GM12878 (cell line): Measurements from ENCODE around the gene MYLK3. TPM values are rescaled to one million over a fixed set of nuclear protein-coding genes. Genes with fewer than 3 reads are reported as not detected.

ENCODE experiments used
- ATAC-seq: fragments of 200-7000 bp; cut with Tn5 transposase; 3 replicates; pipeline ENCODE4 v1.9.1; 2020; ENCODE audit warnings: mild to moderate bottlenecking, moderate library complexity
- BruUV-seq: library from RNA; stranded (reverse); fragments of 400-500 nt; replicated peaks from 2 replicates; lab custom pipeline; 2021; lab: Mats Ljungman, UMichigan
- CTCF ChIA-PET: fragments of 300-600 bp; sonication (Branson Sonifier 250); formaldehyde crosslinking; extraction: SDS; loops from one replicate; lab custom pipeline; 2021; ENCODE audit warnings: inconsistent platforms; lab: Yijun Ruan, JAX
- POLR2A ChIA-PET: fragments of 350-600 bp; formaldehyde crosslinking; extraction: SDS; loops from one replicate; lab custom pipeline; 2021; ENCODE audit warnings: inconsistent platforms; lab: Charles Lee
- RAD21 ChIA-PET: fragments of 300-600 bp; sonication (Branson Sonifier 250); formaldehyde crosslinking; loops from one replicate; lab custom pipeline; 2023; ENCODE audit warnings: antibody characterized with exemption; ENCODE audit not compliant: unreplicated experiment; lab: Charles Lee
- SMC1A ChIA-PET: fragments of 300-600 bp; sonication (Branson Sonifier 250); formaldehyde crosslinking; loops from one replicate; lab custom pipeline; 2023; ENCODE audit not compliant: unreplicated experiment, uncharacterized antibody; lab: Charles Lee
- DNase-seq: peaks from one replicate; pipeline ENCODE4 v3.0.0-alpha.2; 2011; ENCODE audit warnings: low read depth, low spot score
- FAIRE-seq: peaks from 3 replicates; lab custom pipeline; 2011; peaks lifted over from hg19 to GRCh38; lab: Jason Lieb, UNC
- H2AFZ ChIP-seq: 2 replicates; pipeline ENCODE4 v1.6.0; 2011; ENCODE audit warnings: low read depth, low read length, control low read depth; ENCODE audit not compliant: control insufficient read depth
- H3K27ac ChIP-seq: 2 replicates; pipeline ENCODE4 v1.5.1; 2011; ENCODE audit warnings: control low read depth; ENCODE audit not compliant: control insufficient read depth, insufficient read depth
- H3K27me3 ChIP-seq, 2 experiments: replicated peaks in 1 of 2; 2 replicates each; pipeline versions ENCODE4 v1.6.0 to v1.6.1; 2011; ENCODE audit warnings: low read length in 1 of 2; ENCODE audit not compliant: control insufficient read depth in 2 of 2, insufficient read depth in 2 of 2
- H3K36me3 ChIP-seq, 2 experiments: 2 replicates each; pipeline ENCODE4 v1.5.1; 2011; ENCODE audit warnings: low read length in 1 of 2; ENCODE audit not compliant: control insufficient read depth in 2 of 2, insufficient read depth in 2 of 2
- H3K4me1 ChIP-seq: 2 replicates; pipeline ENCODE4 v1.6.1; 2011; ENCODE audit warnings: mild to moderate bottlenecking, low read length, moderate library complexity, mixed read lengths; ENCODE audit not compliant: control insufficient read depth, insufficient read depth
- H3K4me2 ChIP-seq: 2 replicates; pipeline ENCODE4 v1.6.0; 2011; ENCODE audit warnings: control low read depth; ENCODE audit not compliant: control insufficient read depth, insufficient read depth
- H3K4me3 ChIP-seq: fragments of 200-600 bp; sonication (generic); 2 replicates; pipeline ENCODE4 v1.5.1; 2016
- H3K79me2 ChIP-seq: 2 replicates; pipeline ENCODE4 v1.6.0; 2011; ENCODE audit warnings: low read length; ENCODE audit not compliant: control insufficient read depth, insufficient read depth
- H3K9ac ChIP-seq: 2 replicates; pipeline ENCODE4 v1.8.0; 2011; ENCODE audit warnings: low read length, control low read depth, mixed read lengths; ENCODE audit not compliant: control insufficient read depth, insufficient read depth
- H3K9me3 ChIP-seq: replicated peaks from 3 replicates; pipeline ENCODE4 v1.5.1; 2011; ENCODE audit warnings: mild to moderate bottlenecking, low read length; ENCODE audit not compliant: control insufficient read depth, insufficient read depth
- H4K20me1 ChIP-seq: 2 replicates; pipeline ENCODE4 v1.6.0; 2011; ENCODE audit not compliant: control insufficient read depth, insufficient read depth
- BCL11A ChIP-seq: IDR thresholded peaks from 2 replicates; pipeline ENCODE4 v1.6.1; 2011; ENCODE audit warnings: low read depth, low read length
- CBFB ChIP-seq: IDR thresholded peaks from 2 replicates; pipeline ENCODE4 v1.6.1; 2016; ENCODE audit warnings: antibody characterized with exemption, low read depth
- CBX3 ChIP-seq: fragments of 200-600 bp; sonication (generic); IDR thresholded peaks from 2 replicates; pipeline ENCODE4 v1.6.1; 2016; ENCODE audit warnings: low read depth, borderline replicate concordance
- CEBPB ChIP-seq, 2 experiments: fragments of 150-350 bp in 1 of 2; IDR thresholded peaks; 2 replicates each; pipeline ENCODE4 v1.6.1; 2012 to 2014; ENCODE audit warnings: low read depth in 2 of 2, low read length in 2 of 2, borderline replicate concordance in 1 of 2, inconsistent platforms in 1 of 2
- JUNB ChIP-seq: IDR thresholded peaks from 2 replicates; pipeline ENCODE4 v1.6.1; 2016; ENCODE audit warnings: antibody characterized with exemption, mild to moderate bottlenecking
- MEF2A ChIP-seq: IDR thresholded peaks from 2 replicates; pipeline ENCODE4 v1.6.1; 2011; ENCODE audit warnings: low read depth, mild to moderate bottlenecking, low read length, moderate library complexity; ENCODE audit not compliant: insufficient read depth
- MXI1 ChIP-seq: fragments of 150-350 bp; IDR thresholded peaks from 2 replicates; pipeline ENCODE4 v1.6.1; 2011; ENCODE audit warnings: low read depth, mild to moderate bottlenecking, inconsistent platforms, low read length, improper control_type of control experiment
- NFIC ChIP-seq: IDR thresholded peaks from 2 replicates; pipeline ENCODE4 v1.6.1; 2012; ENCODE audit warnings: low read depth, mild to moderate bottlenecking, inconsistent platforms, low read length, moderate library complexity
- PAX5 ChIP-seq: IDR thresholded peaks from 2 replicates; pipeline ENCODE4 v1.6.1; 2011; ENCODE audit warnings: low read depth, low read length, borderline replicate concordance
- PAX8 ChIP-seq: fragments of 450-650 bp; IDR thresholded peaks from 2 replicates; pipeline ENCODE4 v1.6.1; 2017; ENCODE audit warnings: mild to moderate bottlenecking, moderate library complexity
- POLR2AphosphoS2 ChIP-seq: IDR thresholded peaks from 2 replicates; pipeline ENCODE4 v1.6.1; 2011; ENCODE audit warnings: low read depth, mild to moderate bottlenecking, low read length, improper control_type of control experiment, moderate library complexity
- TCF7 ChIP-seq: IDR thresholded peaks from 2 replicates; pipeline ENCODE4 v1.6.1; 2014; ENCODE audit warnings: antibody characterized with exemption, borderline replicate concordance
- ZNF217 ChIP-seq: fragments of 450-650 bp; IDR thresholded peaks from 2 replicates; pipeline ENCODE4 v1.6.1; 2017; ENCODE audit warnings: antibody characterized with exemption, mild to moderate bottlenecking
- WGBS: methylation state at CpG from one replicate; pipeline ENCODE4 v1.1.6; 2016; ENCODE audit warnings: low lambda C conversion rate; ENCODE audit not compliant: insufficient replicate concordance, insufficient coverage; ENCODE audit errors: missing lambda C conversion rate; 5-methylcytosine and 5-hydroxymethylcytosine counted together
- in situ Hi-C: fragments of 300-500 bp; cut with MboI; formaldehyde crosslinking; loops from 9 replicates; pipeline ENCODE4 v1.14.3; 2018; ENCODE audit warnings: mixed read lengths
- intact Hi-C: fragments of 100-400 bp; cut with micrococcal nuclease; formaldehyde crosslinking; loops from one replicate; pipeline ENCODE4 v1.14.2; 2022; ENCODE audit not compliant: unreplicated experiment
- polyA plus RNA-seq, 11 experiments: library from polyadenylated mRNA; depleted of rRNA in 4 of 11; unstranded in 6 of 11; stranded (reverse) in 5 of 11; fragments of >200 nt; fragmentation: Nextera tagmentation in 4 of 11; fragmentation: Illumina TruSeq in 1 of 11; extraction: Ambion mirVana in 4 of 11; extraction: Trizol in 1 of 11; gene quantifications; 1 replicate in 1 of 11; 2 replicates in 10 of 11; pipeline versions ENCODE4 v1.2.1 to v1.2.3, GENCODE V29; 2011 to 2016; ENCODE audit warnings: inconsistent platforms in 2 of 11, missing spikeins in 2 of 11, low read depth in 1 of 11
- total RNA-seq, 4 experiments: library from RNA; depleted of rRNA in 3 of 4; stranded (reverse); fragments of >200 nt in 3 of 4; fragmentation: Illumina TruSeq in 1 of 4; extraction: Trizol in 1 of 4; gene quantifications; 2 replicates each; pipeline versions ENCODE4 v1.2.1 to v1.2.3, GENCODE V29; 2013 to 2021
- TF ChIP-seq, protein P1 (sequence below): fragments of 450-650 bp; formaldehyde crosslinking; IDR thresholded peaks from 2 replicates; pipeline ENCODE4 v1.5.0; 2022; ENCODE audit warnings: mild to moderate bottlenecking, missing genetic modification characterization
- TF ChIP-seq, protein P2 (sequence below): fragments of 450-650 bp; IDR thresholded peaks from 2 replicates; pipeline ENCODE4 v1.6.1; 2018; ENCODE audit warnings: borderline replicate concordance, mild to moderate bottlenecking; ENCODE audit not compliant: partially characterized antibody

Gene MYLK3
- total and polyA plus RNA-seq, 10 of the 15 experiments (the other 5 are each of a cell fraction or from before 2014, with no cell fraction given) = 0.02 to 0.46 (median 0.17) TPM

DNA sequence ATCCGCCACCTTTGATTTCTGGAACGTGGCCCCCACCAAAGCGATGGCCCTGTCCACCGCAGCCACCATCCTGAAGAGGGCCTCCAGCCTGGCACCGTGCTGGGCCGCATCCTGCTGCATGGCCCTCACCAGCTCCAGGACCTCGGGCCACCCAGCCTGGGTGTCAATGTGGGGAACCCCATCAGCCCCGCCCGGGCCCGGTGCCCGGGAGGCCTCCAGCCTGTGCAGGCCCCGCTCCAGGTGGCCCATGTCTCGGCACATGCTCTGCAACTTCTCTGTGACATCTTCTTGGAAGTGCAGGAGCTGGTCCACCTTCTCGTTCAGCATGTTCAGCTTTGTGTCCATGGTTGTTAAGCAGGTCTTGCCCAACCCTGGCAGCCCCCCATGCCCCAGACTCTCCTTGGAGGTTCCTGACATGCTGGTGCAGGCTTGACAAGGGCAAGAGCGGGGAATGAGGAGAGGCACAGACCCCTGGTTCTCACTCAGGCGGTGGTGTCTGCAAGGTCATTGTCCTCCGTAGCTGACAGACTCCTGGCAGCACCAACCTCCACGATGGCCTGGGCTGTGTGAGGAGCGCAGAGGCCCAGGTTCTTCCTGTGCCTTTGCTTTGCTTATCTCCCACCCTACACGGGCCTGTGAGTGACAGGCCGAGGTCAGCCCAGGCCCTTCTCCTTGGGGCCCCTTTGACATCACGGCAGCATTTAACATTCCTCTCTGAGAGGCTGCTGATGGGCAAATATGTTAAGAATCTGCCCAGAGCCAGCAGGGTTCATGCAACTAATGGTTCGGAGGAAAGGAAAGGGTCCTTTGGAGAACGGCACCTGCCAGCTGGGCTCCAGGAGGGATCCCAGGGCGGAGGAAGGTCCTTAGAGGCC lies at the start of gene MYLK3 (continued):
- TF ChIP-seq, protein P1, sequence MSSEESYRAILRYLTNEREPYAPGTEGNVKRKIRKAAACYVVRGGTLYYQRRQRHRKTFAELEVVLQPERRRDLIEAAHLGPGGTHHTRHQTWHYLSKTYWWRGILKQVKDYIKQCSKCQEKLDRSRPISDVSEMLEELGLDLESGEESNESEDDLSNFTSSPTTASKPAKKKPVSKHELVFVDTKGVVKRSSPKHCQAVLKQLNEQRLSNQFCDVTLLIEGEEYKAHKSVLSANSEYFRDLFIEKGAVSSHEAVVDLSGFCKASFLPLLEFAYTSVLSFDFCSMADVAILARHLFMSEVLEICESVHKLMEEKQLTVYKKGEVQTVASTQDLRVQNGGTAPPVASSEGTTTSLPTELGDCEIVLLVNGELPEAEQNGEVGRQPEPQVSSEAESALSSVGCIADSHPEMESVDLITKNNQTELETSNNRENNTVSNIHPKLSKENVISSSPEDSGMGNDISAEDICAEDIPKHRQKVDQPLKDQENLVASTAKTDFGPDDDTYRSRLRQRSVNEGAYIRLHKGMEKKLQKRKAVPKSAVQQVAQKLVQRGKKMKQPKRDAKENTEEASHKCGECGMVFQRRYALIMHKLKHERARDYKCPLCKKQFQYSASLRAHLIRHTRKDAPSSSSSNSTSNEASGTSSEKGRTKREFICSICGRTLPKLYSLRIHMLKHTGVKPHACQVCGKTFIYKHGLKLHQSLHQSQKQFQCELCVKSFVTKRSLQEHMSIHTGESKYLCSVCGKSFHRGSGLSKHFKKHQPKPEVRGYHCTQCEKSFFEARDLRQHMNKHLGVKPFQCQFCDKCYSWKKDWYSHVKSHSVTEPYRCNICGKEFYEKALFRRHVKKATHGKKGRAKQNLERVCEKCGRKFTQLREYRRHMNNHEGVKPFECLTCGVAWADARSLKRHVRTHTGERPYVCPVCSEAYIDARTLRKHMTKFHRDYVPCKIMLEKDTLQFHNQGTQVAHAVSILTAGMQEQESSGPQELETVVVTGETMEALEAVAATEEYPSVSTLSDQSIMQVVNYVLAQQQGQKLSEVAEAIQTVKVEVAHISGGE (CRISPR knock-in tag) = no peak
- no peak for TF ChIP-seq PAX5

DNA sequence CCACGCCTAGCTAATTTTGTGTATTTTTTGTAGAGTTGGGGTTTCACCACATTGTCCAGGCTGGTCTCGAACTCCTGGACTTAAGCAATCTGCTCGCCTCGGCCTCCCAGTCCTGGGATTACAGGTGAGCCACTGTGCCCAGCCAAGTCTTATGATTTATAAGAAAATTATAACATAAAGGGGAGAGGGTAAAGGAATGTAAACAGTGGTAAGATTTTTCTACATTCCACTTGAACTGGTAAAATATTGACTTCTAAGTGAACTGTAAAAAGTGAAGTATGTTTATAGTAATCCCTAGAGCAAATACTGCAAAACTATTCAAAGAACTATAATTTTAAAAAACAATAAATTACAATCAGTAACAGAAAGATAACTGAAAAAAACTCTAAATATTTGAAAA lies 49.4 kb upstream of the MYLK3 start:
- Histone ChIP-seq H3K9me3 (peaks cover 6% of the 10 kb centered on the region; the same call in 2 of the 3 replicates), H3K4me2 (no peak overlapping the region), H3K36me3 (peaks cover 0 to 7% of the 10 kb centered on the region in 2 experiments; a peak in 2 of 4 replicates), H3K27me3 (no peaks in the 10 kb centered on the region), H3K9ac (no peak overlapping the region), H3K79me2 (peaks cover 1% of the 10 kb centered on the region), H3K4me1 (no peaks in the 10 kb centered on the region), H3K4me3 (no peak overlapping the region), H3K27ac (no peak overlapping the region), H4K20me1 (no peaks in the 10 kb centered on the region), H2AFZ (no peak overlapping the region)
- CTCF ChIA-PET = interaction anchor here (4.7 to 6.3 kb wide), 2 partner anchors 106 to 122 kb away, joined by 44 to 112 read pairs; partner anchors contain the start of gene ORC6
- POLR2A ChIA-PET = no interaction called here
- ATAC-seq = no peak
- intact Hi-C loops (no loop called here), in situ Hi-C loops (no loop called here)
- 95% methylated on average over 4 of the region's 4 CpGs for WGBS
- FAIRE-seq = no peak
- RAD21 ChIA-PET = interaction anchor here (2.1 kb wide), 1 partner anchor 106 kb away, joined by 6 read pairs; no protein-coding TSS in a partner anchor
- DNase-seq = no peak
- no TSS peak for BruUV-seq
- SMC1A ChIA-PET = interaction anchor here (5.9 to 6.2 kb wide), 2 partner anchors 106 to 122 kb away, joined by 49 to 70 read pairs; partner anchors contain the start of gene ORC6
- TF ChIP-seq MXI1 = no peak
- TF ChIP-seq MEF2A = no peak
- no peak for TF ChIP-seq ZNF217
- TF ChIP-seq NFIC = no peak
- TF ChIP-seq POLR2AphosphoS2 = no peak
- TF ChIP-seq, protein P2, sequence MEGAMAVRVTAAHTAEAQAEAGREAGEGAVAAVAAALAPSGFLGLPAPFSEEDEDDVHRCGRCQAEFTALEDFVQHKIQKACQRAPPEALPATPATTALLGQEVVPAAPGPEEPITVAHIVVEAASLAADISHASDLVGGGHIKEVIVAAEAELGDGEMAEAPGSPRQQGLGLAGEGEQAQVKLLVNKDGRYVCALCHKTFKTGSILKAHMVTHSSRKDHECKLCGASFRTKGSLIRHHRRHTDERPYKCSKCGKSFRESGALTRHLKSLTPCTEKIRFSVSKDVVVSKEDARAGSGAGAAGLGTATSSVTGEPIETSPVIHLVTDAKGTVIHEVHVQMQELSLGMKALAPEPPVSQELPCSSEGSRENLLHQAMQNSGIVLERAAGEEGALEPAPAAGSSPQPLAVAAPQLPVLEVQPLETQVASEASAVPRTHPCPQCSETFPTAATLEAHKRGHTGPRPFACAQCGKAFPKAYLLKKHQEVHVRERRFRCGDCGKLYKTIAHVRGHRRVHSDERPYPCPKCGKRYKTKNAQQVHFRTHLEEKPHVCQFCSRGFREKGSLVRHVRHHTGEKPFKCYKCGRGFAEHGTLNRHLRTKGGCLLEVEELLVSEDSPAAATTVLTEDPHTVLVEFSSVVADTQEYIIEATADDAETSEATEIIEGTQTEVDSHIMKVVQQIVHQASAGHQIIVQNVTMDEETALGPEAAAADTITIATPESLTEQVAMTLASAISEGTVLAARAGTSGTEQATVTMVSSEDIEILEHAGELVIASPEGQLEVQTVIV = no peak
- no peak for TF ChIP-seq PAX8
- no peak for TF ChIP-seq TCF7
- TF ChIP-seq JUNB = no peak
- TF ChIP-seq CBX3 = no peak
- no peak for TF ChIP-seq BCL11A
- TF ChIP-seq CEBPB (IDR thresholded peaks at IDR 0.05; ENCODE audit: borderline replicate concordance in 1 of 2, low read depth in 2 of 2, low read length in 2 of 2) = no peak
- TF ChIP-seq CBFB = no peak
